HEK293 (cell line): Measurements from ENCODE around the gene CKMT2.

Source experiments
- CTCF ChIA-PET: fragments of 350-600 bp; formaldehyde crosslinking; extraction: SDS; loops from one replicate; lab custom pipeline; 2021; ENCODE audit warnings: antibody characterized with exemption; lab: Yijun Ruan, JAX
- POLR2A ChIA-PET: fragments of 300-600 bp; formaldehyde crosslinking; extraction: SDS; loops from one replicate; lab custom pipeline; 2020; ENCODE audit warnings: antibody characterized with exemption, inconsistent platforms; lab: Yijun Ruan, JAX
- H3K27ac ChIP-seq: fragments of 200-500 bp; sonication (Bioruptor generic); 2 replicates; pipeline ENCODE4 v1.5.1; 2014; ENCODE audit warnings: low read depth, low read length, control low read depth, inconsistent platforms; ENCODE audit errors: extremely low read depth
- H3K36me3 ChIP-seq, 2 experiments: fragments of 200-500 bp in 1 of 2; sonication (Bioruptor generic) in 1 of 2; 1 replicate in 1 of 2; 2 replicates in 1 of 2; pipeline ENCODE4 v1.5.1; 2014 to 2017; ENCODE audit warnings: inconsistent platforms in 2 of 2, low read length in 2 of 2; ENCODE audit not compliant: control insufficient read depth in 2 of 2, insufficient read depth in 1 of 2
- H3K4me1 ChIP-seq: fragments of 200-500 bp; sonication (Bioruptor generic); 2 replicates; pipeline ENCODE4 v1.5.1; 2014; ENCODE audit warnings: mild to moderate bottlenecking, low read length, inconsistent platforms; ENCODE audit not compliant: control insufficient read depth, insufficient read depth
- H3K4me3 ChIP-seq: 2 replicates; pipeline ENCODE4 v1.5.1; 2011; ENCODE audit warnings: low read depth, mild to moderate bottlenecking, control low read depth, low read length, moderate library complexity
- H3K9me3 ChIP-seq: fragments of 200-500 bp; sonication (Bioruptor generic); 2 replicates; pipeline ENCODE4 v1.5.1; 2014; ENCODE audit warnings: low read depth, low read length, inconsistent platforms; ENCODE audit not compliant: control insufficient read depth, insufficient read depth
- BCL11A ChIP-seq: fragments of 450-650 bp; formaldehyde crosslinking; IDR thresholded peaks from 2 replicates; pipeline ENCODE4 v1.5.1; 2016; ENCODE audit warnings: low read depth, missing biosample characterization, missing genetic modification characterization
- BCL11B ChIP-seq: fragments of 450-650 bp; formaldehyde crosslinking; IDR thresholded peaks from 2 replicates; pipeline ENCODE4 v1.5.1; 2016; ENCODE audit warnings: low read depth, missing biosample characterization, missing genetic modification characterization
- GLIS1 ChIP-seq: fragments of 450-650 bp; formaldehyde crosslinking; IDR thresholded peaks from 2 replicates; pipeline ENCODE4 v1.5.1; 2016; ENCODE audit warnings: missing biosample characterization, missing genetic modification characterization
- HOXD13 ChIP-seq: sonication (generic); formaldehyde crosslinking; IDR thresholded peaks from 2 replicates; pipeline ENCODE4 v1.8.0; 2022; ENCODE audit warnings: missing genetic modification reagents, borderline replicate concordance
- PRDM1 ChIP-seq: fragments of 450-650 bp; formaldehyde crosslinking; IDR thresholded peaks from 2 replicates; pipeline ENCODE4; 2016; ENCODE audit warnings: missing biosample characterization, missing genetic modification characterization
- RBAK ChIP-seq: fragments of 450-650 bp; formaldehyde crosslinking; IDR thresholded peaks from 2 replicates; pipeline ENCODE4 v1.5.1; 2016; ENCODE audit warnings: missing biosample characterization, missing genetic modification characterization
- SP3 ChIP-seq: fragments of 450-650 bp; formaldehyde crosslinking; IDR thresholded peaks from 2 replicates; pipeline ENCODE4 v1.5.1; 2016; ENCODE audit warnings: missing biosample characterization, missing genetic modification characterization
- WT1 ChIP-seq: fragments of 450-650 bp; formaldehyde crosslinking; IDR thresholded peaks from 2 replicates; pipeline ENCODE4 v1.5.1; 2016; ENCODE audit warnings: missing biosample characterization, missing genetic modification characterization
- YY1 ChIP-seq: fragments of 450-650 bp; formaldehyde crosslinking; IDR thresholded peaks from 2 replicates; pipeline ENCODE4 v1.5.1; 2018; ENCODE audit warnings: missing biosample characterization, missing genetic modification characterization
- ZFHX2 ChIP-seq: fragments of 450-650 bp; formaldehyde crosslinking; conservative IDR thresholded peaks from 2 replicates; pipeline ENCODE4 v1.5.1; 2016; ENCODE audit warnings: missing biosample characterization, missing genetic modification characterization
- ZFP37 ChIP-seq: fragments of 450-650 bp; formaldehyde crosslinking; IDR thresholded peaks from 2 replicates; pipeline ENCODE4 v1.5.1; 2016; ENCODE audit warnings: missing biosample characterization, missing genetic modification characterization
- ZNF2 ChIP-seq: fragments of 450-650 bp; formaldehyde crosslinking; IDR thresholded peaks from 2 replicates; pipeline ENCODE4 v1.5.1; 2016; ENCODE audit warnings: missing biosample characterization, missing genetic modification characterization
- ZNF202 ChIP-seq: fragments of 450-650 bp; formaldehyde crosslinking; IDR thresholded peaks from 2 replicates; pipeline ENCODE4 v1.5.1; 2016; ENCODE audit warnings: missing biosample characterization, missing genetic modification characterization, borderline replicate concordance
- ZNF311 ChIP-seq: fragments of 450-650 bp; formaldehyde crosslinking; IDR thresholded peaks from 2 replicates; pipeline ENCODE4 v1.5.1; 2017; ENCODE audit warnings: missing biosample characterization, missing genetic modification characterization, borderline replicate concordance
- ZNF335 ChIP-seq: fragments of 450-650 bp; formaldehyde crosslinking; conservative IDR thresholded peaks from 2 replicates; pipeline ENCODE4 v1.5.1; 2016; ENCODE audit warnings: missing biosample characterization, missing genetic modification characterization
- ZNF354C ChIP-seq: fragments of 450-650 bp; formaldehyde crosslinking; IDR thresholded peaks from 2 replicates; pipeline ENCODE4 v1.5.1; 2016; ENCODE audit warnings: missing biosample characterization, missing genetic modification characterization, low read depth, borderline replicate concordance
- ZNF366 ChIP-seq: fragments of 450-650 bp; formaldehyde crosslinking; conservative IDR thresholded peaks from 2 replicates; pipeline ENCODE4 v1.5.1; 2016; ENCODE audit warnings: missing biosample characterization, missing genetic modification characterization
- ZNF473 ChIP-seq: fragments of 450-650 bp; formaldehyde crosslinking; IDR thresholded peaks from 2 replicates; pipeline ENCODE4 v1.5.1; 2017; ENCODE audit warnings: missing biosample characterization, missing genetic modification characterization
- ZNF548 ChIP-seq: fragments of 450-650 bp; formaldehyde crosslinking; IDR thresholded peaks from 2 replicates; pipeline ENCODE4 v1.5.1; 2016; ENCODE audit warnings: missing biosample characterization, missing genetic modification characterization
- ZNF549 ChIP-seq: fragments of 450-650 bp; IDR thresholded peaks from 2 replicates; pipeline ENCODE4 v1.5.1; 2018; ENCODE audit warnings: missing biosample characterization, missing genetic modification characterization, mild to moderate bottlenecking, inconsistent platforms, moderate library complexity
- ZNF596 ChIP-seq: fragments of 450-650 bp; IDR thresholded peaks from 2 replicates; pipeline ENCODE4 v1.5.0; 2018; ENCODE audit warnings: missing biosample characterization, mild to moderate bottlenecking, missing genetic modification characterization, moderate library complexity
- ZNF626 ChIP-seq: fragments of 450-650 bp; sonication (Bioruptor Pico); formaldehyde crosslinking; IDR thresholded peaks from 2 replicates; pipeline ENCODE4 v1.5.1; 2018; ENCODE audit warnings: missing biosample characterization, missing genetic modification characterization, inconsistent platforms
- ZNF791 ChIP-seq: fragments of 450-650 bp; formaldehyde crosslinking; IDR thresholded peaks from 2 replicates; pipeline ENCODE4 v1.5.1; 2016; ENCODE audit warnings: missing biosample characterization, missing genetic modification characterization
- TF ChIP-seq, protein P1 (sequence below): fragments of 450-650 bp; formaldehyde crosslinking; IDR thresholded peaks from 2 replicates; pipeline ENCODE4 v1.5.1; 2017; ENCODE audit warnings: missing biosample characterization, missing genetic modification characterization
- TF ChIP-seq, protein P2 (sequence below): fragments of 450-650 bp; formaldehyde crosslinking; optimal IDR thresholded peaks from 2 replicates; pipeline ENCODE3; 2016; ENCODE audit warnings: missing biosample characterization, mild to moderate bottlenecking, missing genetic modification characterization
- TF ChIP-seq, protein P3 (sequence below): fragments of 450-650 bp; formaldehyde crosslinking; IDR thresholded peaks from 2 replicates; pipeline ENCODE4 v1.5.1; 2016; ENCODE audit warnings: missing biosample characterization, missing genetic modification characterization
- TF ChIP-seq, protein P4 (sequence below): fragments of 450-650 bp; formaldehyde crosslinking; IDR thresholded peaks from 2 replicates; pipeline ENCODE4 v1.5.0; 2017; ENCODE audit warnings: missing biosample characterization, missing genetic modification characterization, borderline replicate concordance
- TF ChIP-seq, protein P5 (sequence below): fragments of 450-650 bp; formaldehyde crosslinking; IDR thresholded peaks from 2 replicates; pipeline ENCODE4 v1.5.1; 2016; ENCODE audit warnings: missing biosample characterization, missing genetic modification characterization

CKMT2 gene

DNA sequence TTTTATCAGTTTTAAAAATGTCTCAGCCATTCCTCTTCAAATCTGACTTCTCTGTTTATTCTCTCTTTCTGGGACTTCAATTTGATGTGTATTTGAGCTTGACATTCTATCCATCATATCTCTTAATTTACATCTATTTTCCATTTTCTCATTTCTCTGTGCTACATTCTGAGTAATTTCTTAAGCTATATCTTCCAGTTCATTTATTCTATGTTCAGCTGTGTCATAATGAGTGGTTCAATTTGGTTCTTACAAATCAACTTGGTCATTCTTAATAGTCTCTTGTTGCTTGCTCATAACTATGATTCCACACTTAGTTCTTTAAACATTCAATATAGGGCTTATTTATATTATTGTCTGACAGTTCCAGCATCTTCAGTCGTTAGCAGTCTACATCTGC is 16.9 kb downstream of the CKMT2 start:
- H3K36me3 ChIP-seq = peaks cover 0 to 4% of the 10 kb centered on the region in 2 experiments; a peak in 1 of 3 replicates
- no peak overlapping the region for H3K27ac ChIP-seq
- TF ChIP-seq HOXD13 (CRISPR knock-in tag) (no peak), ZNF548 (no peak), PRDM1 (tag by site-specific recombination) (no peak), GLIS1 (tag by site-specific recombination) (no peak), ZNF596 (tag by site-specific recombination) (no peak), ZNF354C (tag by site-specific recombination) (no peak), ZNF335 (tag by site-specific recombination) (no peak), ZNF791 (tag by site-specific recombination) (no peak), ZNF311 (tag by site-specific recombination) (no peak)
- TF ChIP-seq, protein P1, sequence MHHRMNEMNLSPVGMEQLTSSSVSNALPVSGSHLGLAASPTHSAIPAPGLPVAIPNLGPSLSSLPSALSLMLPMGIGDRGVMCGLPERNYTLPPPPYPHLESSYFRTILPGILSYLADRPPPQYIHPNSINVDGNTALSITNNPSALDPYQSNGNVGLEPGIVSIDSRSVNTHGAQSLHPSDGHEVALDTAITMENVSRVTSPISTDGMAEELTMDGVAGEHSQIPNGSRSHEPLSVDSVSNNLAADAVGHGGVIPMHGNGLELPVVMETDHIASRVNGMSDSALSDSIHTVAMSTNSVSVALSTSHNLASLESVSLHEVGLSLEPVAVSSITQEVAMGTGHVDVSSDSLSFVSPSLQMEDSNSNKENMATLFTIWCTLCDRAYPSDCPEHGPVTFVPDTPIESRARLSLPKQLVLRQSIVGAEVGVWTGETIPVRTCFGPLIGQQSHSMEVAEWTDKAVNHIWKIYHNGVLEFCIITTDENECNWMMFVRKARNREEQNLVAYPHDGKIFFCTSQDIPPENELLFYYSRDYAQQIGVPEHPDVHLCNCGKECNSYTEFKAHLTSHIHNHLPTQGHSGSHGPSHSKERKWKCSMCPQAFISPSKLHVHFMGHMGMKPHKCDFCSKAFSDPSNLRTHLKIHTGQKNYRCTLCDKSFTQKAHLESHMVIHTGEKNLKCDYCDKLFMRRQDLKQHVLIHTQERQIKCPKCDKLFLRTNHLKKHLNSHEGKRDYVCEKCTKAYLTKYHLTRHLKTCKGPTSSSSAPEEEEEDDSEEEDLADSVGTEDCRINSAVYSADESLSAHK = no peak
- TF ChIP-seq, protein P2, sequence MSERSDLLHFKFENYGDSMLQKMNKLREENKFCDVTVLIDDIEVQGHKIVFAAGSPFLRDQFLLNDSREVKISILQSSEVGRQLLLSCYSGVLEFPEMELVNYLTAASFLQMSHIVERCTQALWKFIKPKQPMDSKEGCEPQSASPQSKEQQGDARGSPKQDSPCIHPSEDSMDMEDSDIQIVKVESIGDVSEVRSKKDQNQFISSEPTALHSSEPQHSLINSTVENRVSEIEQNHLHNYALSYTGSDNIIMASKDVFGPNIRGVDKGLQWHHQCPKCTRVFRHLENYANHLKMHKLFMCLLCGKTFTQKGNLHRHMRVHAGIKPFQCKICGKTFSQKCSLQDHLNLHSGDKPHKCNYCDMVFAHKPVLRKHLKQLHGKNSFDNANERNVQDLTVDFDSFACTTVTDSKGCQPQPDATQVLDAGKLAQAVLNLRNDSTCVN = no peak
- TF ChIP-seq, protein P3, sequence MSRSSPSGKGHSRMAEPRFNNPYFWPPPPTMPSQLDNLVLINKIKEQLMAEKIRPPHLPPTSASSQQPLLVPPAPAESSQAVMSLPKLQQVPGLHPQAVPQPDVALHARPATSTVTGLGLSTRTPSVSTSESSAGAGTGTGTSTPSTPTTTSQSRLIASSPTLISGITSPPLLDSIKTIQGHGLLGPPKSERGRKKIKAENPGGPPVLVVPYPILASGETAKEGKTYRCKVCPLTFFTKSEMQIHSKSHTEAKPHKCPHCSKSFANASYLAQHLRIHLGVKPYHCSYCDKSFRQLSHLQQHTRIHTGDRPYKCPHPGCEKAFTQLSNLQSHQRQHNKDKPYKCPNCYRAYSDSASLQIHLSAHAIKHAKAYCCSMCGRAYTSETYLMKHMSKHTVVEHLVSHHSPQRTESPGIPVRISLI (tag by site-specific recombination) = no peak
- TF ChIP-seq, protein P4, sequence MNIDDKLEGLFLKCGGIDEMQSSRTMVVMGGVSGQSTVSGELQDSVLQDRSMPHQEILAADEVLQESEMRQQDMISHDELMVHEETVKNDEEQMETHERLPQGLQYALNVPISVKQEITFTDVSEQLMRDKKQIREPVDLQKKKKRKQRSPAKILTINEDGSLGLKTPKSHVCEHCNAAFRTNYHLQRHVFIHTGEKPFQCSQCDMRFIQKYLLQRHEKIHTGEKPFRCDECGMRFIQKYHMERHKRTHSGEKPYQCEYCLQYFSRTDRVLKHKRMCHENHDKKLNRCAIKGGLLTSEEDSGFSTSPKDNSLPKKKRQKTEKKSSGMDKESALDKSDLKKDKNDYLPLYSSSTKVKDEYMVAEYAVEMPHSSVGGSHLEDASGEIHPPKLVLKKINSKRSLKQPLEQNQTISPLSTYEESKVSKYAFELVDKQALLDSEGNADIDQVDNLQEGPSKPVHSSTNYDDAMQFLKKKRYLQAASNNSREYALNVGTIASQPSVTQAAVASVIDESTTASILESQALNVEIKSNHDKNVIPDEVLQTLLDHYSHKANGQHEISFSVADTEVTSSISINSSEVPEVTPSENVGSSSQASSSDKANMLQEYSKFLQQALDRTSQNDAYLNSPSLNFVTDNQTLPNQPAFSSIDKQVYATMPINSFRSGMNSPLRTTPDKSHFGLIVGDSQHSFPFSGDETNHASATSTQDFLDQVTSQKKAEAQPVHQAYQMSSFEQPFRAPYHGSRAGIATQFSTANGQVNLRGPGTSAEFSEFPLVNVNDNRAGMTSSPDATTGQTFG (tag by site-specific recombination) = no peak
- ChIA-PET CTCF (interaction anchor here (0.7 kb wide), 1 partner anchor 49 kb away, joined by 3 read pairs; no protein-coding TSS in a partner anchor), POLR2A (no interaction called here)
- H3K9me3 ChIP-seq = no peaks in the 10 kb centered on the region
- H3K4me3 ChIP-seq = no peak overlapping the region
- H3K4me1 ChIP-seq = no peaks in the 10 kb centered on the region

DNA sequence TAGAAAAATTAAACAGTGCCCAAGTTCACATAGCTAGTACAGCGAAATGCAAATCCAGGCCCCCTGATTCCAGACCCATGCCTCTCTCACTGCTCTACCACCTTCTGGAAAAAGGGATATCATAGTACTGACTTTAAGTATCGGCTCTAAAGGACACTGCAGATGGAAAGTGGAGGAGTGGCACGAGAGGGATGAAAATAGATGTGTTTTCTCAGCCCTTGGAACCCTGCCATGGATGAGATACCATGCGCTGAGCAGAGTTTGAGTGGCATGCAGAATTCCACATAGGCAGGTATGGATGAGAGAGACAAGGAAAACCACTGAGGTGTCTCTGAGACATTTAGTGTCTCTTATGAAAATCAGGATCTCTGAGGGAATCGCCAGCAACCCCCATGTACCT is 18.8 kb downstream of the CKMT2 start:
- H3K4me1 ChIP-seq = no peaks in the 10 kb centered on the region
- H3K9me3 ChIP-seq = no peaks in the 10 kb centered on the region
- POLR2A ChIA-PET = no interaction called here
- CTCF ChIA-PET = no interaction called here
- no peak overlapping the region for H3K4me3 ChIP-seq
- no peaks in the 10 kb centered on the region for H3K36me3 ChIP-seq
- no peak overlapping the region for H3K27ac ChIP-seq
- TF ChIP-seq ZFP37 (tag by site-specific recombination) (no peak), BCL11B (tag by site-specific recombination) (no peak), ZFHX2 (no peak), ZNF626 (tag by site-specific recombination) (no peak), ZNF335 (tag by site-specific recombination) (no peak), ZNF202 (tag by site-specific recombination) (no peak), YY1 (tag by site-specific recombination) (no peak), GLIS1 (tag by site-specific recombination) (no peak), BCL11A (tag by site-specific recombination) (no peak), SP3 (tag by site-specific recombination) (no peak), ZNF473 (tag by site-specific recombination) (no peak), ZNF354C (tag by site-specific recombination) (no peak), WT1 (no peak), ZNF549 (tag by site-specific recombination) (no peak), ZNF2 (tag by site-specific recombination) (no peak), RBAK (tag by site-specific recombination) (no peak), ZNF366 (no peak)
- TF ChIP-seq, protein P5, sequence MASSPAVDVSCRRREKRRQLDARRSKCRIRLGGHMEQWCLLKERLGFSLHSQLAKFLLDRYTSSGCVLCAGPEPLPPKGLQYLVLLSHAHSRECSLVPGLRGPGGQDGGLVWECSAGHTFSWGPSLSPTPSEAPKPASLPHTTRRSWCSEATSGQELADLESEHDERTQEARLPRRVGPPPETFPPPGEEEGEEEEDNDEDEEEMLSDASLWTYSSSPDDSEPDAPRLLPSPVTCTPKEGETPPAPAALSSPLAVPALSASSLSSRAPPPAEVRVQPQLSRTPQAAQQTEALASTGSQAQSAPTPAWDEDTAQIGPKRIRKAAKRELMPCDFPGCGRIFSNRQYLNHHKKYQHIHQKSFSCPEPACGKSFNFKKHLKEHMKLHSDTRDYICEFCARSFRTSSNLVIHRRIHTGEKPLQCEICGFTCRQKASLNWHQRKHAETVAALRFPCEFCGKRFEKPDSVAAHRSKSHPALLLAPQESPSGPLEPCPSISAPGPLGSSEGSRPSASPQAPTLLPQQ (tag by site-specific recombination) = no peak
